Loucy (cell line): Measurements from ENCODE around the gene SLC22A23.

Source experiments
- H2AFZ ChIP-seq: fragments of 200-600 bp; sonication (generic); 2 replicates; pipeline ENCODE4 v1.6.0; 2016; ENCODE audit warnings: antibody characterized with exemption, mild to moderate bottlenecking, low read length, moderate library complexity
- H3F3A ChIP-seq: fragments of 200-600 bp; 2 replicates; pipeline ENCODE4 v1.6.0; 2016; ENCODE audit warnings: antibody characterized with exemption, low read depth, mild to moderate bottlenecking
- H3K27me3 ChIP-seq: fragments of 200-600 bp; sonication (generic); 2 replicates; pipeline ENCODE4 v1.6.1; 2014; ENCODE audit warnings: low read length, mild to moderate bottlenecking; ENCODE audit not compliant: insufficient read depth, poor library complexity, severe bottlenecking
- H3K36me3 ChIP-seq: fragments of 200-600 bp; sonication (generic); 2 replicates; pipeline ENCODE4 v1.6.1; 2016; ENCODE audit warnings: low read length; ENCODE audit not compliant: insufficient read depth
- H3K4me1 ChIP-seq: fragments of 200-600 bp; sonication (generic); 2 replicates; pipeline ENCODE4 v1.5.1; 2014; ENCODE audit warnings: low read length, mild to moderate bottlenecking; ENCODE audit not compliant: insufficient read depth, poor library complexity, severe bottlenecking
- H3K4me2 ChIP-seq: fragments of 200-600 bp; sonication (generic); 2 replicates; pipeline ENCODE4 v1.6.0; 2014; ENCODE audit warnings: antibody characterized with exemption, low read length, low read depth, mild to moderate bottlenecking; ENCODE audit not compliant: poor library complexity, severe bottlenecking
- H3K4me3 ChIP-seq: fragments of 200-600 bp; sonication (generic); 2 replicates; pipeline ENCODE4 v1.5.1; 2014; ENCODE audit warnings: low read length, mild to moderate bottlenecking, mixed read lengths; ENCODE audit not compliant: poor library complexity, severe bottlenecking
- H3K79me2 ChIP-seq: fragments of 200-600 bp; sonication (generic); 2 replicates; pipeline ENCODE4 v1.6.1; 2014; ENCODE audit warnings: low read length; ENCODE audit not compliant: insufficient read depth
- H3K9ac ChIP-seq: fragments of 200-600 bp; sonication (generic); 2 replicates; pipeline ENCODE4 v1.6.0; 2014; ENCODE audit warnings: mild to moderate bottlenecking, low read depth, low read length, moderate library complexity; ENCODE audit not compliant: poor library complexity, severe bottlenecking
- H3K9me2 ChIP-seq: fragments of 200-600 bp; sonication (generic); replicated peaks from 2 replicates; pipeline ENCODE4 v1.6.1; 2016; ENCODE audit warnings: low read depth, low read length, mixed read lengths
- H3K9me3 ChIP-seq: fragments of 200-600 bp; sonication (generic); 2 replicates; pipeline ENCODE4 v1.6.1; 2014; ENCODE audit warnings: mild to moderate bottlenecking, antibody characterized with exemption, low read length, low read depth; ENCODE audit not compliant: insufficient read depth
- H4K20me1 ChIP-seq: fragments of 200-600 bp; sonication (generic); 2 replicates; pipeline ENCODE4 v1.6.0; 2014; ENCODE audit warnings: antibody characterized with exemption, low read length, mild to moderate bottlenecking; ENCODE audit not compliant: insufficient read depth, poor library complexity, severe bottlenecking
- EZH2phosphoT487 ChIP-seq: fragments of 200-600 bp; IDR thresholded peaks from 2 replicates; pipeline ENCODE4 v1.6.1; 2018; ENCODE audit warnings: antibody characterized with exemption, mild to moderate bottlenecking, moderate library complexity, borderline replicate concordance
- TF ChIP-seq, protein P1 (sequence below): fragments of 200-600 bp; sonication (generic); conservative IDR thresholded peaks from 2 replicates; pipeline ENCODE4 v1.5.1; 2014; ENCODE audit warnings: mild to moderate bottlenecking, antibody characterized with exemption, low read length

Gene SLC22A23

GRCh38 chr6:3329393-3330051, 127.3 kb downstream of the SLC22A23 start:
- Histone ChIP-seq H3K4me3 (no peak overlapping the region), H4K20me1 (no peaks in the 10 kb centered on the region), H2AFZ (no peak overlapping the region), H3K9me3 (no peaks in the 10 kb centered on the region), H3K4me2 (no peak overlapping the region), H3K36me3 (no peaks in the 10 kb centered on the region), H3K9me2 (no peaks in the 10 kb centered on the region), H3K9ac (no peak overlapping the region), H3F3A (no peaks in the 10 kb centered on the region), H3K4me1 (peaks cover 6% of the 10 kb centered on the region), H3K79me2 (no peaks in the 10 kb centered on the region), H3K27me3 (no peaks in the 10 kb centered on the region)
- no peak for TF ChIP-seq EZH2phosphoT487
- TF ChIP-seq, protein P1, sequence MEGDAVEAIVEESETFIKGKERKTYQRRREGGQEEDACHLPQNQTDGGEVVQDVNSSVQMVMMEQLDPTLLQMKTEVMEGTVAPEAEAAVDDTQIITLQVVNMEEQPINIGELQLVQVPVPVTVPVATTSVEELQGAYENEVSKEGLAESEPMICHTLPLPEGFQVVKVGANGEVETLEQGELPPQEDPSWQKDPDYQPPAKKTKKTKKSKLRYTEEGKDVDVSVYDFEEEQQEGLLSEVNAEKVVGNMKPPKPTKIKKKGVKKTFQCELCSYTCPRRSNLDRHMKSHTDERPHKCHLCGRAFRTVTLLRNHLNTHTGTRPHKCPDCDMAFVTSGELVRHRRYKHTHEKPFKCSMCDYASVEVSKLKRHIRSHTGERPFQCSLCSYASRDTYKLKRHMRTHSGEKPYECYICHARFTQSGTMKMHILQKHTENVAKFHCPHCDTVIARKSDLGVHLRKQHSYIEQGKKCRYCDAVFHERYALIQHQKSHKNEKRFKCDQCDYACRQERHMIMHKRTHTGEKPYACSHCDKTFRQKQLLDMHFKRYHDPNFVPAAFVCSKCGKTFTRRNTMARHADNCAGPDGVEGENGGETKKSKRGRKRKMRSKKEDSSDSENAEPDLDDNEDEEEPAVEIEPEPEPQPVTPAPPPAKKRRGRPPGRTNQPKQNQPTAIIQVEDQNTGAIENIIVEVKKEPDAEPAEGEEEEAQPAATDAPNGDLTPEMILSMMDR, result no peak

- Histone ChIP-seq H3K4me1 (peaks cover 13% of the 10 kb centered on the region), H3K4me3 (no peak overlapping the region), H3K27me3 (no peaks in the 10 kb centered on the region), H4K20me1 (no peaks in the 10 kb centered on the region), H3K79me2 (no peaks in the 10 kb centered on the region), H3K4me2 (no peak overlapping the region), H3K9me2 (no peaks in the 10 kb centered on the region), H3K9ac (no peak overlapping the region), H3K9me3 (no peaks in the 10 kb centered on the region), H3K36me3 (no peaks in the 10 kb centered on the region), H3F3A (no peaks in the 10 kb centered on the region), H2AFZ (no peak overlapping the region)
- no peak for TF ChIP-seq EZH2phosphoT487
- TF ChIP-seq, protein P1, result no peak
Measured at GRCh38 chr6:3328796-3329195, 128.1 kb downstream of the SLC22A23 start.

- Histone ChIP-seq H3K9ac (no peak overlapping the region), H3K79me2 (no peaks in the 10 kb centered on the region), H2AFZ (no peak overlapping the region), H4K20me1 (no peaks in the 10 kb centered on the region), H3K36me3 (no peaks in the 10 kb centered on the region), H3K4me2 (no peak overlapping the region), H3K9me3 (no peaks in the 10 kb centered on the region), H3K27me3 (no peaks in the 10 kb centered on the region), H3K4me3 (no peak overlapping the region), H3F3A (no peaks in the 10 kb centered on the region), H3K4me1 (peaks cover 14% of the 10 kb centered on the region), H3K9me2 (no peaks in the 10 kb centered on the region)
- no peak for TF ChIP-seq EZH2phosphoT487
- TF ChIP-seq, protein P1, result no peak
Measured at GRCh38 chr6:3328145-3328544, 128.7 kb downstream of the SLC22A23 start.
